GM13976 (cell line): ENCODE measurements around the gene CARNS1.
"Not testable (repeated sequence)": the region's sequence is repeated elsewhere in the genome, so short reads cannot be mapped to it uniquely, and the experiment has no call there.

ENCODE experiments used
- DNase-seq: peaks from one replicate; pipeline ENCODE4 v3.0.0; 2012; ENCODE audit warnings: low spot score
- in situ Hi-C: fragments of 300-500 bp; cut with MboI; formaldehyde crosslinking; loops from one replicate; pipeline ENCODE4 v1.12.0; 2022; ENCODE audit warnings: low sequenced_read_pairs, mixed read lengths, inconsistent platforms; ENCODE audit not compliant: unreplicated experiment
- TF ChIP-seq, protein P1 (sequence below): IDR thresholded peaks from 2 replicates; pipeline ENCODE4 v1.5.1; 2012; ENCODE audit warnings: borderline replicate concordance, mild to moderate bottlenecking; ENCODE audit not compliant: insufficient read depth; ENCODE audit errors: extremely low read depth, missing control alignments, control extremely low read depth

The CARNS1 gene

DNA sequence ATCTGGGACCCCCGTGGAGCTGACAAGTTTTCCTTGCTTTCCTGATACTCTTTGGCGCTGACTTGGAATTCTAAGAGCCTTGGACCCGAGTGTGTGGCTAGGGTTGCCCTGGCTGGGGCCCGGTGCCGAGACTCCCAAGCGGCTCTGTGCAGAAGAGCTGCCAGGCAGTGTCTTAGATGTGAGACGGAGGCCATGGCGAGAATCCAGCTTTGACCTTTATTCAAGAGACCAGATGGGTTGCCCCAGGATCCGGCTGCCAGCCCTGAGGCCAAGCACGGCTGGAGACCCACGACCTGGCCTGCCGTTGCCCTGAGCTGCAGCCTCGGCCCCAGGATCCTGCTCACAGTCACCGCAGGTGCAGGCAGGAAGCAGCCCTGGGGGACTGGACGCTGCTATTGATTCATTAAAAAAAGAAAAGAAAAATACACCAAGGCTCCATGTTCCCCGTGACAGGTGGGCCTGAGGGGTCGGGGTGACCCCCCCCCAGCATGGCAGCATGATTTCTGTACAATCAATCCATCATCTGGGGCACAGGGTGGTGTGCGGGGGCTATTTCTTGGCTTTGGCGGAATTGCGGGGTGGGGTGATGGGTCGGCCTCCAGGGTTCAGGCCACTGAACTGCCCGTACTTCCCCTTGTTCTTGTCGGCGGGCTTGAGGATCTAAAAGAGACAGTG is 17.4 kb upstream of the CARNS1 start:
- no peak for DNase-seq
- in situ Hi-C loops, result no loop called here
- TF ChIP-seq, protein P1, sequence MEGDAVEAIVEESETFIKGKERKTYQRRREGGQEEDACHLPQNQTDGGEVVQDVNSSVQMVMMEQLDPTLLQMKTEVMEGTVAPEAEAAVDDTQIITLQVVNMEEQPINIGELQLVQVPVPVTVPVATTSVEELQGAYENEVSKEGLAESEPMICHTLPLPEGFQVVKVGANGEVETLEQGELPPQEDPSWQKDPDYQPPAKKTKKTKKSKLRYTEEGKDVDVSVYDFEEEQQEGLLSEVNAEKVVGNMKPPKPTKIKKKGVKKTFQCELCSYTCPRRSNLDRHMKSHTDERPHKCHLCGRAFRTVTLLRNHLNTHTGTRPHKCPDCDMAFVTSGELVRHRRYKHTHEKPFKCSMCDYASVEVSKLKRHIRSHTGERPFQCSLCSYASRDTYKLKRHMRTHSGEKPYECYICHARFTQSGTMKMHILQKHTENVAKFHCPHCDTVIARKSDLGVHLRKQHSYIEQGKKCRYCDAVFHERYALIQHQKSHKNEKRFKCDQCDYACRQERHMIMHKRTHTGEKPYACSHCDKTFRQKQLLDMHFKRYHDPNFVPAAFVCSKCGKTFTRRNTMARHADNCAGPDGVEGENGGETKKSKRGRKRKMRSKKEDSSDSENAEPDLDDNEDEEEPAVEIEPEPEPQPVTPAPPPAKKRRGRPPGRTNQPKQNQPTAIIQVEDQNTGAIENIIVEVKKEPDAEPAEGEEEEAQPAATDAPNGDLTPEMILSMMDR, result no peak

DNA sequence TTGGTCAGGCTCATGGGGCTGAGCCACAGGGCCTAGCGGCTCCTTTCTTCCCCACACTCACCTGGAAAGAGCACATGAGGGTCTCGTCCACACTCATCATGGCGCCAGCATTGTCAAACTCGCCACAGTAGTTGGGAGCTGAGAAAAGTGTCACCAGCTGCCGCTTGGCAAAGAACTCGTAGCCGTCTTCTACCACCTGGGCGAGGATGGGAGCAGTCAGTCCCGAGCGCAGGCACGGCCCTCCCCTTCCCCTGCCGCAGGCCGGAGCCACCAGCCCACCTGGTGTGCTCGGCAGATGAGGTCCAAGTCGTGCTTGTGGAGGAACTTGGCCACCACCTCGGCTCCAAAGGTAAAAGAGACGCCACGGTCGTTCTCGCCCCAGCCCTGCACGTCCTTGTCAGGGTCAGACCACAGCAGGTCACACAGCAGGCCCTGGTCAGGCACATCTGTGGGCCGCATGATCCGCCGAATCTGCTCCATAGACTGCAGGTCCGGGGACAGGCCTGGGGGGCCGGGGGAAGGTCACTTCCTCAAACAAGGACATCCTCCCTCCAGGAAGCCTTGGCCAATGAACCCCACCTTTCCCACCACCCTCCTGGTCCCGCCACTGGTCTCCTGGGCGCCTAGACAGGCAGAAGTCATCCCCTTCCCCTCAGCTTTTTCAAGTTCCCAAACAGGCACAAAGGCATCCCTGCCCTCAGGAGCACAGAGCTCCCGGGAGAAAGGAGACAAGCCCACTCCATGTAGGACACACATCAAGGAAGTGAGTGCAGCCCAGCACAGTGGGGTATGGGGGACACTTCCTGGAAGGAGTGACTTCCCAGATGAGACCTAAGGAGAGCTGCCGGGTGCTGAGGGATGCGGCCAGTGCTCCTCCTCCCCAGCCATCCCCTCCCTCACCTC is 16.6 kb upstream of the CARNS1 start:
- in situ Hi-C loops, result no loop called here

DNA sequence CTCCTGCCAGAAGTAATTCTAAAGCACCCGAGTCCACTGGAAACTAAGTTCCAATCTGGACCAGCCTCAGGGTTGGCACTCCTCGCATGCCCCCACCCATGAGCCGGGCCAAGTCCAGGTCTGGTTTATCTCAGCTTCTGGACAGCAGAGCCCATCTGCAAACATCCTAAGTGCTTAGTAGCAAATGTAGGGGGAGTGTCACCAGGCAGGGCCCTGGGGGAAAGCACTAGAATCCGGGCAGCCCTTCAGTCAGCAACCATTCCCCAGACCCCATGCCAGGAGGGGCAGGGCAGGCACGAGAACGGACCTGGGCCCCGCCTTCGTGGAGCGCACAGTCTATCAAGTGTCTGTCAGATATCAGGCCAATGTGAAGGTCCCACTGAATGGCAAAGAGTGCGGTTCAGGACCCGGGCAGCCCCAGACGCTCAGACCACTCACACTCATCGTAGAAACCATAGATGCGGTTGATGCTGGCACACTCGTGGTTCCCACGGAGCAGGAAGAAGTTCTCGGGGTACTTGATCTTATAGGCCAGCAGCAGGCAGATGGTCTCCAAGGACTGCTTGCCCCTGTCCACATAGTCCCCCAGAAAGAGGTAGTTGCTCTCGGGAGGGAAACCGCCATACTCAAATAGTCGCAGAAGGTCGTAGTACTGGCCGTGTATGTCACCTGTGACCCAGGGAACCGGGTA is 15.1 kb upstream of the CARNS1 start:
- TF ChIP-seq, protein P1, result no peak
- in situ Hi-C loops, result no loop called here
- no peak for DNase-seq

More for the DNA sequence above, 16.6 kb upstream of the CARNS1 start:
- DNase-seq, result no peak
- TF ChIP-seq, protein P1, result no peak

DNA sequence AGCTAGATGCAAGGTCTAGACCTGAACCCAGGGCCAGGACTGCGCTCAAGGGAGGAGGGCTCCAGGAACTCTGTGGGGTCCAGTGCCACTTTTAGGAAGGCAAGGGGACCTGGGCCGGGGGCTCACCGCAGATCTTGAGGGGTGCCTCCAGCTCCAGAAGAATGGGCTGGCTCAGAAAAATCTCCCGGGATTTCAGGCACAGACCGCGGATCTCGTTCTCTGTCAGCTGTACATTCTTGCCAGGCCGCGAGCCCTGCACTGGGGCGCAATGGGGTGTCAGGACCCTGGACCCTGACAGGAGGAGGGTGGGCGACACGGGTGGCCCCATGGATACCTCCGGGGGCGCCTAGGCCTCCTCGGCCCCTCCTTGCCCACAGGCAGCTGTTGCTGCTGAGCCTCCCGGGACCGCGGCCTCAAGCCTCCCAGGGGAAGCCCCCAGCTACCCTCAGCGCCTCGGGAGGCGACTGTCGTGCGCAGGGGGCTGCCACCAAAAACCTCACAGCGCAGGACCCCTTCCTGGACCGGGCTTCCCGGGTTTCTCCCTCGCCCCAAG is 14.5 kb upstream of the CARNS1 start:
- DNase-seq, result no peak
- in situ Hi-C loops, result no loop called here
- TF ChIP-seq, protein P1, result no peak

DNA sequence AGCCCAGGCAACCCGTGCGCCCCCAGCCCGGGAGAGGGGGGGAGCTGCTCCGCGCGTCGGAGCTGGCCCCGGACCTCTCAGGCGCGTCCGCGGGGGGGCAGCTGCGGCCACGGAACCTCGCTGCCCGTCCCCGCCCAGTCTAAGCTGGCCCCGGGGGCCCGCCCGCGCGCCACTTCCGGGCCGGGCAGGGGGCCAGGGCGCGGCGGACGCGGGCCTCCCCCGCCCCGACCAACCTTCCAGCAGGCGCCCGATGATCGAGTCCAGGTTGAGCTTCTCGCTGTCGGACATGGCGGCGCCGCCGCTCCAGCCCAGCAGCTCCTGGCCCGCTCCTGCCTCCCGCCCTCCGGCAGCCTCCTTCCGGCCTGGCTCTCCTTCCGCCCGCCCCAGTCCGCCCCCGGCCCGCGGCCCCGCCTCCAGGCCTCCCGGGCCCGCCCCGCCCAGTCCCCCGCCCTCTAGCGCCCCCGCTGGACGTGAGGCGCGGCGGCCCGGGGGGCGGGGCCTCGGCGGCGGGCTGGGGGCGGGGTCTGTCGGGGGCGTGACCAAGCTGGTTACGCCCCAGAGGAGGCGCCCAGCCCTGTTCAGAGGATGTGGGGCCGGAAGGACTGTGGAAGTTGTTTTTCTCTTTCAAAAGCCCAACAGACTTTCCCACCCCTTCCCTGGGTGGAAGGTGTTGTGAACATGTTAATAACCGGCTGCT is 13.8 kb upstream of the CARNS1 start, which contains the start of gene PPP1CA:
Gene PPP1CA (minus strand): TSS at position 364 of the 697 bp plus-strand sequence. CDS start 76 bp downstream, at position 288.
- in situ Hi-C loops, result no loop called here
- peak; percentile 99 for DNase-seq
- TF ChIP-seq, protein P1, result peak; percentile 65

DNA sequence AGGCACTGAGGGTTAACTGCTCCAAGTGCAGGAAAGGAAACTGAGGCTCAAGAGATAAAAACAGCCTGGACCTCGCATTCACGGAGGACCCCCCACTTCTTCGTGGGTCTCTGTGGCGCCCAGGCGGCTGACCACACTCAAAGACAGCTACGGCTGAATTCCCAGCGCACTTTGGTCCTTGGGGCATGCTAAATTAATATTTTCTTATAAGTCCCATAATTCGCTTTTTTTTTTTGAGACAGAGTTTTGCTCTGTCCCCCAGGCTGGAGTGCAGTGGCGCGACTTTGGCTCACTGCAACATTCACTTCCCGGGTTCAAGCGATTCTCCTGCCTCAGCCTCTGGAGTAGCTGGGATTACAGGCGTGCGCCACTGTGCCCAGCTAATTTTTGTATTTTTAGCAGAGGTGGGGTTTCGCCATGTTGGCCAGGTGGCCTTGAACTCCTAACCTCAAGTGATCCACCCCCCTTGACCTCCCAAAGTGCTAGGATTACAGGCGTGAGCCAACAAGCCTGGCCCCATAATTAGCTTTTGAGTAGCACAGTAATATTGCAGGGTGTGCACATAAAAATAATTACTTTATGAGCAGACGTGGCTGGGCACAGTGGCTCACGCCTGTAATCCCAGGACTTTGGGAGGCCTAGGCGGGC is 13.2 kb upstream of the CARNS1 start:
- in situ Hi-C loops, DNase-seq: not testable (repeated sequence)

DNA sequence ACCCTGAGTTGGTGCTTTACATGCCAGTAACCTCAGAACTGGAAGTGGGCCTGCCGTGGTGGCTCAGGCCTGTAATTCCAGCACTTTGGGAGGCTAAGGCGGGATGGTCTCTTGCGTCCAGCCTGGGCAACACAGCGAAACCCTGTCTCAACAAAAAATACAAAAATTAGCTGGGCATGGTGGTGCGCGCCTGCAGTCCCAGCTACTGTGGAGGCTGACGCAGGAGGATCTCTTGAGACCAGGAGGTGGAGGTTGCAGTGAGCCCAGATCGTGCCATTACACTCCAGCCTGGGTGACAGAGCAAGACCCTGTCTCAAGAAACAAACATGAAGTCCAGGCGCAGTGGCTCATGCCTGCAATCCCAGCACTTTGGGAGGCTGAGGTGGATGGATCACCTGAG is 12.4 kb upstream of the CARNS1 start:
- in situ Hi-C loops, result not testable (repeated sequence)

More for the DNA sequence above, 12.4 kb upstream of the CARNS1 start:
- DNase-seq, result not testable (repeated sequence)
